GM18907 (cell line): ENCODE results near the gene BLOC1S4.
"Not testable (repeated sequence)": the region's sequence is repeated elsewhere in the genome, so short reads cannot be mapped to it uniquely, and the experiment has no call there.

Experiments used
- ATAC-seq: cut with Tn5 transposase; IDR thresholded peaks from one replicate; pipeline ENCODE4 v1.9.1; 2021; ENCODE audit warnings: mild to moderate bottlenecking, moderate library complexity; ENCODE audit not compliant: unreplicated experiment

Gene BLOC1S4

DNA sequence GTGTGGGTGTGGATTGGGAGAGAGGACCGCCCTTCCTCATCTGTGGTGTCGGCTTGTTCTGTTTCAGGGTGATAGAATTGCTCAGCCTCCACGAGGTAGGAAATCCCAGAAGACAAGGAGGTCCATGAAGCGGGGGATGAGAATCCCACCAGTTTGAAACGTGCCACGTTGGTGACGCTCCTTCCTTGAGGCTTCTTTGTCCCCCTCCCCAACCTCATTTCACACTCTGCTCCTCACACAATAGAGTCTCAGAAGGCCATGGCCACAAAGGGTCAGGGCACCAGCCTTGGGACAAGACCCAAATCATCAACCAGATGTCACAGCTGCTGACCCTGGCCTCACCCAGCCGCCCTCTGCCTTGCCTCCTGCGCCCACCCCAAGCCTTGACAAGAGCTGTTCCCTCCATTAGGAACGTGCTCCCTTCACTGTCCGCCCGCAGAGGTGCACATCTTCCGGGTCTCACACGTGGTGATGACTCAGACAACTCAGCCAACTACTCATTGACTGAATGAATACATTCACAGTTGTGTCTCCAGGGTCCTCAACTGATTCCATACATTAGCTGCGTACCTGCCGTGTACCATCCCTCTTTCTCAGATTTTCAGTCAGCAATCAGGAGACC lies 18.3 kb downstream of the BLOC1S4 start:
- no peak for ATAC-seq

GRCh38 chr4:6739920-6740319 lies 23.9 kb downstream of the BLOC1S4 start:
- ATAC-seq = no peak

- ATAC-seq = no peak
These were observed 24.4 kb downstream of the BLOC1S4 start for GRCh38 chr4:6740347-6740746.

DNA sequence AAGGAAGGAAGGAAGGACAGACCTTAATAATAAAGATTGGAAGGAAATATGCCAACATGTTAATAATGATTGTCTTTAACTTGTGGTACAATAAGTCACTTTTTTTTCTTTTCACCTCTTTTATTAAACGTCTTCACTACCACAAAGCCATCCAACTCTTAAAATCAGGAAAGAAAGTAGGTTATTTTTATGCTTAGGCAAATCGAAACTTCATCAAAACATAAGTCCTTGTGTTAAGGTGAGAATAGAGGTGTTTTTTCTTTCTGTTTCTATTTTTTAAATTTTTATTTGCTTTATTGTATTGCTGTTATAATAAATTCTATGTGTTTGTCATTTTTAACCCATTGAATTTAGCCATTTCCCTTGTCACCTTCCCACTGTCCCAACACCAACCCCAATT lies 26.5 kb downstream of the BLOC1S4 start:
- no peak for ATAC-seq

DNA sequence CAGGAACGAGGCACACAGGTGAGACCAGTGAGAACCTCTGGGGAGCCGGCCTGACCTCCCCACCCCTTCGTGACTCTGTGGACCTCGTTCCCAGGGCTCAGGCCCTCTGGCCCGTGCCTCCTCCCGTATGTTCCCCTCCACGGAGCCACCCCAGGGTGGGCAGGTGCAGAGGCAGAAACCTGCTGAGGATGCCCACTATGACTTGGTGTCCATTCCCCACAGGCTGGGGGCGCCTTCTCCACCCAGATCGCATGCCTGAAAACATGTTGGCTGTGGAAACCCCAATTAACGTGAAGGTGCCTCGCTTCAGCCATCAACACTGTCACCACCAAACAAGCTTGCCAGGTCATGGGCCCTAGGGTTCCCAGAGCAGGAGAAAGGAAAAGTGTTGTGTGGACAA lies 27.0 kb downstream of the BLOC1S4 start:
- ATAC-seq = no peak

DNA sequence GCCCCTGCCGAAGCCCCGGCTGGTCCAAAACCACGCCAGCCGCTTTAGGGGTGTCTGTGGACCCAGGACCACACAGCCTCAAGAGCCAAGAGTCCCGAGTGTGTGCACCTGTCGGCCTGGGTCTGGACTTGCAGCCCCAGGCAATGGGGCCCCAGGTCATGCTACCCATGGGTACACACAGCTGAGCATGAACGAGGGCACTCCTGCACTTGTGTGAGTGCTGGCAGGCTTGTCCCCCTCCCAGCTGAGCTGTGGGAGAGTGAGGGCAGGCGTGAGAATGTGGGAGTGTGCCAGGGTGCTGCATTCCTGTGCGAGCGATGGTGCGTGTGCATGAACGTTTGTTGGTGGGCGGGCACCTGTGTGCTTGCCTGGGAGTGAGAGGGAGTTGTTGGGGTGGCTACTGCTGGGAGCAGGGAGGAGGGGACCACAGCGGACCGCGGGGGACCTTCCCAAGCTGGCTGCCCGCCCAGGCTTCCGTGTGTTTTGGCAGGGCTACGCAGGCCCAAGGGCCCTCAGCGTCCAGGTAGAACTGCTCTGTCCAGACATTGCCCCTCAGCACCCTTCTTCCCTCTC lies 30.8 kb downstream of the BLOC1S4 start:
- ATAC-seq = no peak

DNA sequence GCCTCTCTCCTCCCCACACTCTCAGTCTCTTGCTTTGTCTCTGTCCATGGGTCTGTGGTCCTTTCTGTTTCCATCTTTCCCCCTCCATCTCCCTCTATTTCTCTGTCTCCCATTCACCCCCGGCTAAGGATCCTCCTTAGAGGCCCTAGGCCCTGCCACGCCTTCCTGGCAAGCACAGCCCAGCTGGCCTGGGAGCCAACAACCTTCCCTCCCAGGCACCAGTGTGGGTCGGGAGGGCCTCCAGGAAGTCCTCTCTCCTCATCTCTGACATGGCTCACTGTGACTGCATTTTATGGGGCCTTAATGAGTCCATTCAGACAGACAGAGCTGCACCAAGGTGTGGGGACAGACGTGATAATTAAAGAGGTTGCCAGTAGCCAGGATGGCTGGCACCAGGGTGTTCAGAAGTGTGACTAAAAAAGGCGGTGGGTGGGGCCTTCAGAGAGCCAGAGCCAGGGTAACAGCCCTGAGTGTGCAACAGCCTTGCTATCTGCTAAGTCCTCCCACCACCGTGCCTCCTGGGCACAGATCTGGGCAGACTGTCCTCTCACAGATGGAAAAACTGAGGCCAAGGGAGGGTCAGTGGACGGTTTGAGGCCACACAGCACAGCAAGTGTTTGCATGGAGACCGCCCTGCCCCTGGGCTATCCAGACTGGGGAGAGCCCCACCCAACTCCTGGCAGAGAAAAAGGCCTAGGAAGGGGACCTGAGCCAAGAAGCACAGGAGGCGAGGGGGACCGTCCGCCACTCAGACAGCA lies 31.5 kb downstream of the BLOC1S4 start:
- no peak for ATAC-seq

GRCh38 chr4:6748286-6748685 lies 32.3 kb downstream of the BLOC1S4 start:
- ATAC-seq = no peak

DNA sequence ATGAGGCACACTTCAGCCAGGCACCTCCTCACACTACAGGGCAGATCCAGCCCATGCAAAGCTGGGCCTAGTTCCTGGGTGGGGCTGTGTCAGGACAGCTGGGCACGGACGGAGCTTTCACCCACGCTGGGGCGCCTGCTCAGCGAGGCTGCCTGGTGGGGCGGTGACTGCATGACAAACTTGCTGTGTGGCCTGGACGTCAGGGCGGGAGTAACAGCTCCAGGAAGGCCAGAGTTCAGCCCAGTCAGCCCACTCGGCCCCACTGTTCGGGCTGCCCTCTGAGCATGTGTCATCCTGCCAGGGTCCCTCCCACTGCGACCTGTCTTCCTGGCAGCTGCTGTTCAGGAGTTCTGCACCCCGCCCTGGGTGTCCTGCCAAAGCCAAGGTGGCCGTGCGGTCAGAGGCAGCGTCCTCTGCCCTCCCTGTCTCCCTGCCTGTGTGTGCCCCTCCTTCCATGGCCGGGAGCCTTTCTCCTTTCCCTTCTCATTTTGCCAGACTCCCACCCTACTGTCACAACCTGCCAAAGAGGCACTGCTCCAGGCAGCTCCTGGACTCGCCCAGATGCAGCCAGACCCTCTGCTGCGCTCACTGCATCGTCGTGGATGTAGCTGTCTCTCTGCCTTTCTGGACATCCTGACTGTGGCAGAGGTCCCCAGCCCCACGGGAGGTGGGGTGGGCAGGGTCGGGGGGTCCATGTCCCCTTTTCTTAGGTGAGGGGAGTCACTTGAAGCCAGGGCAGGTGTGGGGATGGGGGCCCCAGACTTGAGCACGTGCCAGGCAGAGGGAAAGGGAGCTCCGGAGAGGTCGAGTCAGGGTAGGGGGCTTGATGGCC lies 33.6 kb downstream of the BLOC1S4 start:
- ATAC-seq = no peak

DNA sequence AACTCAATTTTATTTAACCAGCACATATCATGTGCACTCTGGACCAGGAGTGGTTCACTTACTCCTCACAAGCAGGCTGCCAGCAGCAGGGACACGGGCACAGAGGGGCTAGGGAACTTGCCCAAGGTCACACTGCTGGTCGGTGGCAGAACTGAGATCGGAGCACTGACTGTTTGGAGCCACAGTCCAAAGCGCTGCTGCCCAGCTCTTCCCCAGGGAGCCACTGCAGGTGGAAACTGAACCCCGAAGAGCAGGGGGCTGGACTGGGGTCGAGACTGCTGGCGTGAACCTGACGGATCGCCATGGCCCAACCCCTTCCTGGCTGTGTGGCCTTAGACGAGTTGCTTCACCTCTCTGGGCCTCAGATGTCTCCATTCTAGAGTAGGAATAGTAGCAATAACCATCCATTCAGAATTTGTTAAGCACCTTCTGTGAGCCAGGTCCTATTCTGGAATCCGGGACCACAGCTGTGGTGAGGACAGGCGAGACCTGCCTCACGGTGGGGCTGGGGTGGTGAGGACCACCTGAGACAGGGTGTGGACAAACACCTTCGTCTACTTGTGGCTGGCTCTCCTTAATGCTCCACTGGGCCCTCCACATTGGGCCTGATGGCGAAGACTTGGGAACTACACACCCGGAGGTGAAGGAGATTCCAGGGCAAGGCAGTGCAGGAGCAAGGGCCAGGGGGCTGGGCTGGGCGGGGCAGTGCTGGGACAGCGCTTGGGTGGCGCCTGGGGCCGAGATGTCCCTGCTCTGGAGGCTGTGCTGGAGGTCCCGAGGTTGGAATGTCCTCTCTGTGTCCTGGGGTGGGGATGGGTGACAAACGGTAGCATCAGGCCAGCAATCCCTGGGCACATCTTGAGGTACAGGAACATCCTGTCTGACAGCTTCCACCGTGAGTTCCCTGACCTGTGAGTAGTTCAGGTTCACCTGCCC lies 34.6 kb downstream of the BLOC1S4 start:
- ATAC-seq = no peak

GRCh38 chr4:6751611-6752485 lies 35.9 kb downstream of the BLOC1S4 start:
- no peak for ATAC-seq

GRCh38 chr4:6752486-6752829 lies 36.5 kb downstream of the BLOC1S4 start:
- ATAC-seq = no peak

GRCh38 chr4:6753103-6753560 lies 37.2 kb downstream of the BLOC1S4 start:
- no peak for ATAC-seq

GRCh38 chr4:6753891-6754290 lies 37.9 kb downstream of the BLOC1S4 start:
- ATAC-seq = no peak

GRCh38 chr4:6754481-6755087 lies 38.6 kb downstream of the BLOC1S4 start:
- no peak for ATAC-seq

DNA sequence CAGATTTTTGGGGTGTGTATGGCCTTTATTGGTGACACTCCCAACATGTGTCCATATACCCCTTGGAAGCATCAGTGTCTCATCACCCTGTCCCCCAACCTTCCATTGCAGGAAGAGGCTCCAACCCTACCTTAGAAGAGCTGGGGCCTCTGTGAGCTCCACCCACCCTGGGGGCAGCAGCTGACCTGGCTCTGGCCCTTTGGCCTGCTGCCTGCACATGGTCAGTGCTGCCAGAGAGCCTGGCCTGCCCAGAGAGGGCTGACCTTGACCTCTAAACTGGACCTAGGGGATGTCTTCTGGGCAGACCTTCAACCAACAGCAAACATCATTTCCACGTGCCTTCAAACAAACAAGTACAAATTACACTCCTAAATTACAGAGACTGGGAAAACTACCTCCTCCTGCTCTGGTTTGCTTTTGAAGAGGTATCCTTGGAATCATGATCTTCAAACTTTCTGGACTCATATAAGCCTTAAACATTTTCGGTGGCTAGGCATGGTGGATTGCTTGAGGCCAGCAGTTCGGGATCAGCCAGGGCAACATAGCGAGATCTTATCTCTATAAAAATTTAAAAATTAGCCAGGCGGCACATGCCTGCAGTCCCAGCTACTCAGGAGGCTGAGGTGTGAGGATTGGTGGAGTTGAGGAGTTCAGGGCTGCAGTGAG lies 39.2 kb downstream of the BLOC1S4 start:
- no peak for ATAC-seq

DNA sequence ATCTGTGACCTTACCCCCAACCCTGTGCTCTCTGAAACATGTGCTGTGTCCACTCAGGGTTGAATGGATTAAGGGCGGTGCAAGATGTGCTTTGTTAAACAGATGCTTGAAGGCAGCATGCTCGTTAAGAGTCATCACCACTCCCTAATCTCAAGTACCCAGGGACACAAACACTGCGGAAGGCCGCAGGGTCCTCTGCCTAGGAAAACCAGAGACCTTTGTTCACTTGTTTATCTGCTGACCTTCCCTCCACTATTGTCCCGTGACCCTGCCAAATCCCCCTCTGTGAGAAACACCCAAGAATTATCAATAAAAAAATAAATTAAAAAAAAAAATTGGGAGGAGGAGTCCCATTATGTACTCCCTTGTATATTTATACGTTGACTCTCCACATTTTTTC lies 40.4 kb downstream of the BLOC1S4 start:
- ATAC-seq = not testable (repeated sequence)

DNA sequence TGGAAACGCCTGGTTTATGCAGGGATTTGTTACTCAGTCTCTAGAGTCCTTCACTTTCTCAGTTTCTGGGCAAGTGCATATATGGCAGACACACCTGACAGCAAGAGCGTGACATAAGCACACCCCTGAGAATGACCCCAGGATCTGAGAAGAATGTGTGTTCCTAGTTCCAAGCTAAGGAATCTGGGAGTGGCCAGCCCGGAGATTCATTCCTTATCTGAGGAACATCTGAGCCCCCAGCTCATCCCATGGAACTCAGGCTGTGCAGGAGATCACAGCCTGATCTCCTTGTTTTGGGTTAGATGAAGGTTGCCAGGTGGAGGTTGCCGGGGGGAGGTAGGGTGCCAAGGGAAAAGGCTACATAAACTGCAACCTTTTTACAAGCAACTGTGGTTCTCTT lies 42.8 kb downstream of the BLOC1S4 start:
- no peak for ATAC-seq
